Mesendoderm (in vitro differentiated cells): ENCODE results near the gene FOXD4L6.
"Not testable (repeated sequence)": the region's sequence is repeated elsewhere in the genome, so short reads cannot be mapped to it uniquely, and the experiment has no call there.

Experiments used
- DNase-seq: peaks from one replicate; pipeline ENCODE4 v3.0.0; 2013
- H2AK5ac ChIP-seq: 2 replicates; pipeline ENCODE4 v1.6.1; 2013; ENCODE audit warnings: low read length, inconsistent platforms
- H2BK120ac ChIP-seq: 2 replicates; pipeline ENCODE4 v1.6.1; 2013; ENCODE audit warnings: low read depth, mild to moderate bottlenecking, low read length, moderate library complexity, mixed read lengths
- H2BK15ac ChIP-seq: replicated peaks from 2 replicates; pipeline ENCODE4 v1.6.1; 2013; ENCODE audit warnings: low read depth, mild to moderate bottlenecking, moderate library complexity
- H2BK5ac ChIP-seq: 2 replicates; pipeline ENCODE4 v1.6.1; 2013; ENCODE audit warnings: low read length, inconsistent platforms
- H3K18ac ChIP-seq: 2 replicates; pipeline ENCODE4 v1.6.1; 2013; ENCODE audit warnings: mild to moderate bottlenecking, low read length, mixed read lengths
- H3K23ac ChIP-seq: one replicate; pipeline ENCODE4 v1.6.1; 2013; ENCODE audit warnings: low read length
- H3K27ac ChIP-seq: 2 replicates; pipeline ENCODE4 v1.5.1; 2013; ENCODE audit warnings: low read depth, mild to moderate bottlenecking, inconsistent platforms, low read length, moderate library complexity
- H3K27me3 ChIP-seq: 2 replicates; pipeline ENCODE4 v1.6.1; 2013; ENCODE audit warnings: low read length, control low read depth, mild to moderate bottlenecking, inconsistent platforms; ENCODE audit not compliant: insufficient read depth, poor library complexity
- H3K36me3 ChIP-seq: 2 replicates; pipeline ENCODE4 v1.6.1; 2013; ENCODE audit warnings: low read length, inconsistent platforms; ENCODE audit not compliant: control insufficient read depth, insufficient read depth
- H3K4ac ChIP-seq: one replicate; pipeline ENCODE4 v1.6.1; 2013; ENCODE audit warnings: low read depth, mild to moderate bottlenecking, low read length, moderate library complexity
- H3K4me1 ChIP-seq: 2 replicates; pipeline ENCODE4 v1.6.1; 2013; ENCODE audit warnings: low read depth, low read length, inconsistent platforms; ENCODE audit not compliant: control insufficient read depth
- H3K4me2 ChIP-seq: 2 replicates; pipeline ENCODE4 v1.6.1; 2013; ENCODE audit warnings: low read length
- H3K4me3 ChIP-seq: 2 replicates; pipeline ENCODE4 v1.5.1; 2013; ENCODE audit warnings: mild to moderate bottlenecking, low read length
- H3K56ac ChIP-seq: one replicate; pipeline ENCODE4 v1.6.1; 2013; ENCODE audit warnings: low read length
- H3K79me1 ChIP-seq: 2 replicates; pipeline ENCODE4 v1.6.1; 2013; ENCODE audit warnings: low read length, inconsistent platforms
- H3K79me2 ChIP-seq: 2 replicates; pipeline ENCODE4 v1.6.1; 2013; ENCODE audit warnings: mild to moderate bottlenecking, low read length; ENCODE audit not compliant: control insufficient read depth, insufficient read depth
- H3K9ac ChIP-seq: 2 replicates; pipeline ENCODE4 v1.6.1; 2013; ENCODE audit warnings: low read length, inconsistent platforms
- H4K5ac ChIP-seq: one replicate; pipeline ENCODE4 v1.6.1; 2013; ENCODE audit warnings: low read length
- H4K8ac ChIP-seq: one replicate; pipeline ENCODE4 v1.6.1; 2013; ENCODE audit warnings: low read depth, mild to moderate bottlenecking, control low read depth, low read length, moderate library complexity
- WGBS: extraction: QIAGEN DNeasy Blood & Tissue Kit; methylation state at CpG from one replicate; pipeline ENCODE4 v1.1.7; 2013; ENCODE audit warnings: low lambda C conversion rate, missing lambda C conversion rate; ENCODE audit not compliant: insufficient coverage; ENCODE audit errors: extremely low coverage; 5-methylcytosine and 5-hydroxymethylcytosine counted together

FOXD4L6 gene

GRCh38 chr9:41087157-41087780 is 41.2 kb downstream of the FOXD4L6 start:
- H3K18ac ChIP-seq, H2AK5ac ChIP-seq, H3K4me3 ChIP-seq, H4K8ac ChIP-seq, H3K4ac ChIP-seq, H3K79me2 ChIP-seq, H3K27me3 ChIP-seq, H3K79me1 ChIP-seq, H2BK15ac ChIP-seq, H3K36me3 ChIP-seq, H3K9ac ChIP-seq, H3K4me1 ChIP-seq, H4K5ac ChIP-seq, H2BK5ac ChIP-seq, H3K23ac ChIP-seq, H3K27ac ChIP-seq, H3K56ac ChIP-seq, DNase-seq, H3K4me2 ChIP-seq, H2BK120ac ChIP-seq: not testable (repeated sequence)
- WGBS: no CpG with 5 or more reads among the region's 5 CpGs

GRCh38 chr9:41086685-41087084 is 41.8 kb downstream of the FOXD4L6 start:
- H2AK5ac ChIP-seq, H3K4me1 ChIP-seq, H3K27ac ChIP-seq, H2BK5ac ChIP-seq, H3K56ac ChIP-seq, H2BK120ac ChIP-seq, H3K9ac ChIP-seq, H3K27me3 ChIP-seq, H3K4ac ChIP-seq, H3K79me2 ChIP-seq, H2BK15ac ChIP-seq, H4K5ac ChIP-seq, H3K23ac ChIP-seq, H4K8ac ChIP-seq, H3K36me3 ChIP-seq, H3K18ac ChIP-seq, DNase-seq, H3K4me2 ChIP-seq, H3K4me3 ChIP-seq, H3K79me1 ChIP-seq: not testable (repeated sequence)
- WGBS: no CpG with 5 or more reads among the region's 1 CpG

DNA sequence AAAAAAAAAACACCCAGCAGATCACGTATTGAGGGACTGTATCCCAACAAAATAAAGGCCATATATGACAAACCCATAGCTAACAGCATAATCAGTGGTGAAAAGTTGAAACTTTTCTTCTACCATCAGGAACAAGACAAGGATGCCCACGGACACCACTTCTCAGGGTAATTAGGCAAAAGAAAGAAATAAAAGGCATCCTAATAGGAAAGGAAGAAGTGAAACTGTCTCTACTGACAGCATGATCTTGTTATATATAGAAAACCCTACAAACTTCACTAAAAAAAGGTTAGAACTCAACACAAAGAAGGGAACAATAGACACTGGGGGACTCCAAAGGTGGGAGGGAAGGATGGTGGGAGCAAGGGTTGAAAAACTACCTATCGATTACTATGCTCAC is 42.3 kb downstream of the FOXD4L6 start:
- H3K56ac ChIP-seq, H3K27me3 ChIP-seq, H3K23ac ChIP-seq, H3K4me3 ChIP-seq, H4K8ac ChIP-seq, H3K4me2 ChIP-seq, H3K9ac ChIP-seq, H3K27ac ChIP-seq, H2BK5ac ChIP-seq, H2AK5ac ChIP-seq, H3K18ac ChIP-seq, DNase-seq, H2BK120ac ChIP-seq, H3K4ac ChIP-seq, H2BK15ac ChIP-seq, H4K5ac ChIP-seq, H3K4me1 ChIP-seq, H3K79me1 ChIP-seq, H3K79me2 ChIP-seq, H3K36me3 ChIP-seq: not testable (repeated sequence)
- no CpG with 5 or more reads among the region's 3 CpGs for WGBS

- not testable (repeated sequence) for H4K8ac ChIP-seq, H3K56ac ChIP-seq, H2AK5ac ChIP-seq, H3K4ac ChIP-seq, H3K79me2 ChIP-seq, H2BK15ac ChIP-seq, H3K36me3 ChIP-seq, DNase-seq, H3K27ac ChIP-seq, H2BK120ac ChIP-seq, H2BK5ac ChIP-seq, H3K4me1 ChIP-seq, H3K4me3 ChIP-seq, H3K9ac ChIP-seq, H3K4me2 ChIP-seq, H3K18ac ChIP-seq, H3K27me3 ChIP-seq, H3K79me1 ChIP-seq, H3K23ac ChIP-seq, H4K5ac ChIP-seq
- no CpG with 5 or more reads among the region's 4 CpGs for WGBS
Measured at GRCh38 chr9:41082358-41082757, 46.1 kb downstream of the FOXD4L6 start.

DNA sequence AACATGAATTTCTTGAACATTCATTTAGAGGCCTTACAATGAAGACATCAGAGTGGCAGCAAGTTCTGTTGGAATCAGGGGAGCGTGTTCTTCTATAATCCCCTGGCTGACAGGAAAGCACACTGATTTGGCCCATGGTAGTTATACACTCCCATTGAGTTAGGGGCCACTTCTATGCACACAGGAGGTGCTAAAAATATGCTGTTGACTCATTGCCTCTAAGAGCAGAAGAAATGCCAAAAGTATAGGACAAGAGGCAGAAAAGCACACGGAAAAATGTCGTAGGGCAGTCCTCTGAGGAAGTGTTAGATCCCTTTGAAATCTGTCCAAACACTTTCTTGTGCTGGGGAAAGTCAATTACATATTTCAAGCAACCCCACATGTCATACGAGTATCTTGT is 49.0 kb downstream of the FOXD4L6 start:
- not testable (repeated sequence) for H2BK5ac ChIP-seq, H3K27ac ChIP-seq, H3K79me1 ChIP-seq, DNase-seq, H3K4me1 ChIP-seq, H3K4me3 ChIP-seq, H3K9ac ChIP-seq, H3K36me3 ChIP-seq, H3K23ac ChIP-seq, H4K8ac ChIP-seq, H2BK120ac ChIP-seq, H3K4me2 ChIP-seq, H3K56ac ChIP-seq, H3K27me3 ChIP-seq, H3K18ac ChIP-seq, H4K5ac ChIP-seq, H2BK15ac ChIP-seq, H2AK5ac ChIP-seq, H3K79me2 ChIP-seq, H3K4ac ChIP-seq
- no CpG with 5 or more reads among the region's 4 CpGs for WGBS

GRCh38 chr9:41077586-41077985 is 50.9 kb downstream of the FOXD4L6 start:
- not testable (repeated sequence) for H3K9ac ChIP-seq, H4K8ac ChIP-seq, H3K4me3 ChIP-seq, H3K4ac ChIP-seq, H3K56ac ChIP-seq, H3K4me2 ChIP-seq, DNase-seq, H3K36me3 ChIP-seq, H3K27ac ChIP-seq, H3K27me3 ChIP-seq, H2BK15ac ChIP-seq, H4K5ac ChIP-seq, H2BK5ac ChIP-seq, H3K4me1 ChIP-seq, H3K18ac ChIP-seq, H2BK120ac ChIP-seq, H3K79me2 ChIP-seq, H3K79me1 ChIP-seq, H3K23ac ChIP-seq, H2AK5ac ChIP-seq
- WGBS: no CpG with 5 or more reads among the region's 1 CpG
